Body of pancreas (tissue), 4 donors: ENCODE measurements around the gene MEIS2. TPM values are rescaled to one million over a fixed set of nuclear protein-coding genes. Genes with fewer than 3 reads are reported as not detected.

Experiments
- ATAC-seq: fragments of 150-250 bp; one replicate; pipeline ENCODE4 v1.9.1; 2016
- DNase-seq, 4 donors: peaks; one replicate each; pipeline ENCODE4 v3.0.0-alpha.2; 2019
- H3K27ac ChIP-seq, 4 donors: fragments of 200-600 bp; sonication (generic); 1 replicate in 3 of 4; 2 replicates in 1 of 4; pipeline versions ENCODE4 v1.5.1 to v1.6.1; 2016 to 2019; ENCODE audit warnings: mild to moderate bottlenecking in 1 of 4, mixed read lengths in 1 of 4, moderate library complexity in 1 of 4
- H3K27me3 ChIP-seq, 2 donors: fragments of 200-600 bp; sonication (generic); one replicate each; pipeline ENCODE4 v1.6.0; 2016; ENCODE audit warnings: mild to moderate bottlenecking in 1 of 2
- H3K36me3 ChIP-seq, 2 donors: fragments of 200-600 bp; sonication (generic); replicated peaks in 1 of 2; 2 replicates each; pipeline ENCODE4 v1.5.1; 2016; ENCODE audit warnings: low read depth in 2 of 2; ENCODE audit not compliant: insufficient read depth in 1 of 2
- H3K4me1 ChIP-seq: fragments of 200-600 bp; sonication (generic); one replicate; pipeline ENCODE4 v1.6.0; 2016
- H3K4me3 ChIP-seq, 2 donors: fragments of 200-600 bp; sonication (generic); 1 replicate in 1 of 2; 2 replicates in 1 of 2; pipeline ENCODE4 v1.5.1; 2016 to 2019
- H3K9me3 ChIP-seq, 3 donors: fragments of 200-600 bp; sonication (generic); 1 replicate in 2 of 3; 2 replicates in 1 of 3; pipeline ENCODE4 v1.5.1; 2016
- POLR2A ChIP-seq, 3 donors: fragments of 450-650 bp; IDR thresholded peaks; one replicate each; pipeline ENCODE4 v1.6.1; 2016; ENCODE audit warnings: antibody characterized with exemption in 3 of 3, mild to moderate bottlenecking in 2 of 3
- WGBS, 2 donors: methylation state at CpG; one replicate each; pipeline ENCODE4 v1.1.5; 2017; 5-methylcytosine and 5-hydroxymethylcytosine counted together
- intact Hi-C: fragments of 100-400 bp; cut with DNase I; formaldehyde crosslinking; loops from one replicate; pipeline ENCODE4 v1.15.1; 2023
- microRNA-seq, 2 donors: library from miRNA; unstranded; fragments of <30 nt; microRNA quantifications; one replicate each; pipeline ENCODE4, GENCODE V29; 2016; ENCODE audit warnings: borderline number of aligned reads in 2 of 2, borderline replicate concordance in 2 of 2
- small RNA-seq: library from RNA; depleted of rRNA; stranded (forward); fragments of <200 nt; gene quantifications from one replicate; pipeline ENCODE3, GENCODE V24; 2016
- total RNA-seq, 2 donors: library from RNA; depleted of rRNA; stranded (reverse); fragments of >200 nt; gene quantifications; one replicate each; pipeline ENCODE4 v1.1.0, GENCODE V29; 2016
- TF ChIP-seq, protein P1 (sequence below), 7 experiments: fragments of 450-650 bp in 4 of 7; fragments of 200-600 bp in 3 of 7; sonication (generic) in 3 of 7; IDR thresholded peaks; one replicate each; pipeline ENCODE4 v1.5.1; 2016 to 2019; ENCODE audit warnings: antibody characterized with exemption in 7 of 7

The MEIS2 gene
- total RNA-seq, 2 donors from 2014 or later = 11.9 to 86.0 TPM

DNA sequence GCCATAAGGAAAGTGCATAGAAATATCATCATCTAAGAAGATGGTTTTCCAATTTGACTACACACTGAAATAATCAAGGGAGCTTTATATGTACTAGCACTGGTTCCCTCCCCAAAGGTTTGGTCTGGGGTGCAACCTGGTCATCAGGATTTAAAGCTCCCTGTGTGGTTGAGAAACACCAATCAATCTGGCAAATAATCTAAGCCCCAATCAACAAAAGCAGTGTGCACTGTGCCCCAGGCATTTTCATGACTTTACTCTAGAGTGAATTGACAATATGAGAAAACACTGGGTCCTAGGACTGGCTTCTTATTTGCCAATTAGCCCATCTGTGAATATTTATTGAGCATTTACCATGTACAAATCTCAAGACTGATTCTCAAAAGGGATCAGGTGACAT lies 255.1 kb downstream of the MEIS2 start:
- H3K4me1 ChIP-seq = no peaks in the 10 kb centered on the region
- intact Hi-C loops = no loop called here
- H3K27ac ChIP-seq = no peak overlapping the region
- ATAC-seq = no peak
- no peak overlapping the region for H3K4me3 ChIP-seq
- H3K9me3 ChIP-seq = no peaks in the 10 kb centered on the region
- DNase-seq = no peak
- TF ChIP-seq POLR2A (IDR thresholded peaks at IDR 0.05) = no peak
- TF ChIP-seq, protein P1, sequence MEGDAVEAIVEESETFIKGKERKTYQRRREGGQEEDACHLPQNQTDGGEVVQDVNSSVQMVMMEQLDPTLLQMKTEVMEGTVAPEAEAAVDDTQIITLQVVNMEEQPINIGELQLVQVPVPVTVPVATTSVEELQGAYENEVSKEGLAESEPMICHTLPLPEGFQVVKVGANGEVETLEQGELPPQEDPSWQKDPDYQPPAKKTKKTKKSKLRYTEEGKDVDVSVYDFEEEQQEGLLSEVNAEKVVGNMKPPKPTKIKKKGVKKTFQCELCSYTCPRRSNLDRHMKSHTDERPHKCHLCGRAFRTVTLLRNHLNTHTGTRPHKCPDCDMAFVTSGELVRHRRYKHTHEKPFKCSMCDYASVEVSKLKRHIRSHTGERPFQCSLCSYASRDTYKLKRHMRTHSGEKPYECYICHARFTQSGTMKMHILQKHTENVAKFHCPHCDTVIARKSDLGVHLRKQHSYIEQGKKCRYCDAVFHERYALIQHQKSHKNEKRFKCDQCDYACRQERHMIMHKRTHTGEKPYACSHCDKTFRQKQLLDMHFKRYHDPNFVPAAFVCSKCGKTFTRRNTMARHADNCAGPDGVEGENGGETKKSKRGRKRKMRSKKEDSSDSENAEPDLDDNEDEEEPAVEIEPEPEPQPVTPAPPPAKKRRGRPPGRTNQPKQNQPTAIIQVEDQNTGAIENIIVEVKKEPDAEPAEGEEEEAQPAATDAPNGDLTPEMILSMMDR (IDR thresholded peaks at IDR 0.05) = no peak
- H3K36me3 ChIP-seq = no peaks in the 10 kb centered on the region
- no peaks in the 10 kb centered on the region for H3K27me3 ChIP-seq

DNA sequence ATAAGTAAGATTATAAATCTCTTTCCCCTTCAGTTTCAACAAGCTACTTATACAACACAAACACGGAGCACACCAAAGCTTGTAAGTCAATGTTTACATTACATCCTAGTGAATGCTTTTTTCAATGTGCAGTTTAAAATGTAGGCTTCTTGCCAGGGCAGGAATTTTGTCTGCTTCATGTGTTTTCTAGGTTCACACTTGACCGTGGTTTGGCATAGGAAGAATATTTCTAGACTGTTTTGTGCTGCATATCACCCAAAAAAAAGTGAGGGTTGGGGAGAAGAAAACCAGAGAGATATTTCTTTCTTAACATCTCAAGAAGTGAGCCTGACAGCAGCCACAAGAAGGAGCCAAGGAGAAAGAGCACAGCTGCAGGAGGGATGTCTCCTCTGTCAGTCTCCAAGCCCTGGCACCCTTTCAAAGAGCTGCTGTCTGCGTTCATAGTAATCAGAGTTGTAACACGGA lies 255.8 kb downstream of the MEIS2 start:
- H3K9me3 ChIP-seq = no peaks in the 10 kb centered on the region
- ATAC-seq = no peak

DNA sequence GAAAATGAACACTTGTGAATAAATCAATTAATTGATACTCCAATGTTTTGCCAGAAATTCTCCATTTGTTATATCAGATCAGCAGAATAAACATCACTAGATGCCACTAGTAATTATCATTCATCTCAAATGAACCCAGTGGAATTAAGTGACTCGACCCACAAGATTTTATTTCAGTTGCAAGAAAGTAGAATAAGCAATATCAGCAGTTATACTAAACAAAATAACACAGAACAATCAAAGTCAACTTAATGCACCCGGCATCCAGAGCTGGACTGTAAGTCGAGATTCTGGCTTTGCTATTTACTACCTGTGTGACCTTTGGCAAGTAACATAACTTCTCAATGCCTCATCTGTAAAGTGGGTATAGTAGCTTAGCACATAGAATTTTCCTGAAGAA lies 256.5 kb downstream of the MEIS2 start:
- no peak overlapping the region for H3K27ac ChIP-seq
- no peak for TF ChIP-seq POLR2A (IDR thresholded peaks at IDR 0.05)
- no peaks in the 10 kb centered on the region for H3K36me3 ChIP-seq
- intact Hi-C loops = no loop called here
- ATAC-seq (no peak), DNase-seq (no peak)
- H3K4me1 ChIP-seq = no peaks in the 10 kb centered on the region
- H3K4me3 ChIP-seq = no peak overlapping the region
- WGBS, 2 donors = 49 to 61% methylated on average over 3 of the region's 3 CpGs
- no peaks in the 10 kb centered on the region for H3K9me3 ChIP-seq
- H3K27me3 ChIP-seq = no peaks in the 10 kb centered on the region

More for the DNA sequence above, 255.8 kb downstream of the MEIS2 start:
- intact Hi-C loops = no loop called here
- no peak overlapping the region for H3K27ac ChIP-seq
- no peaks in the 10 kb centered on the region for H3K4me1 ChIP-seq
- DNase-seq = peak in 1 of 4 donors; percentile 7
- no peaks in the 10 kb centered on the region for H3K27me3 ChIP-seq
- H3K4me3 ChIP-seq = no peak overlapping the region
- TF ChIP-seq, protein P1 (IDR thresholded peaks at IDR 0.05) = no peak
- no peak for TF ChIP-seq POLR2A (IDR thresholded peaks at IDR 0.05)
- H3K36me3 ChIP-seq = no peaks in the 10 kb centered on the region
- WGBS, 2 donors = 6 to 8% methylated on average over 4 of the region's 4 CpGs

DNA sequence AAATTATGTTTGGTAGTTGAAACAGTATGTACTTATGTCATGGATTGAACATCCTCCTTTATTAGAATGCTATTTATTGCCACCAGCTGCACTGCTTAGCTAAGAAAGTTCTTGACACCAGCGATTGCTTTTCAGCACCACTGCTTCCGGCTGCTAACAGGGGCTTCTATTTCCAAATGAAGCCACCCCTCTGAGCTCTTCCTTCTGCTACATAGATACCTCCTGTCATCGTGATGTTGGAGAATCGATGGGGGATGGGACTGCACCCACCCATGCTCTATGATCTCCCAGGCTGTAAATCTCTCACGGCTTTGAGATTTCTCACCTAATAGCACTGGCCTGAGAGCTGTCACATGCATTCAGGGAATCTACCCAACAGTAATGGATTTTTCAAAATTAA lies 259.2 kb downstream of the MEIS2 start:
- H3K27me3 ChIP-seq = no peaks in the 10 kb centered on the region
- intact Hi-C loops = no loop called here
- no peak for TF ChIP-seq POLR2A (IDR thresholded peaks at IDR 0.05)
- TF ChIP-seq, protein P1 (IDR thresholded peaks at IDR 0.05) = no peak
- H3K27ac ChIP-seq = no peak overlapping the region
- ATAC-seq (no peak), DNase-seq (no peak)
- no peaks in the 10 kb centered on the region for H3K36me3 ChIP-seq
- 67 to 77% methylated on average over 5 of the region's 5 CpGs for WGBS, 2 donors
- H3K4me1 ChIP-seq = no peaks in the 10 kb centered on the region
- H3K4me3 ChIP-seq = no peak overlapping the region
- no peaks in the 10 kb centered on the region for H3K9me3 ChIP-seq

Small RNAs within 50 kb of the gene (microRNA-seq; reads per million reads assigned to microRNA genes)
- 0 reads per million in 2 donors for gene MIR8063

Small RNAs within 50 kb of the gene (small RNA-seq; reads per million reads assigned to genes)
- gene MIR8063 = not detected
- not detected for gene RF00012
- not detected for gene RF00019
